ENCODE measurements around the gene GIMAP2. TPM values are rescaled to one million over a fixed set of nuclear protein-coding genes. Genes with fewer than 3 reads are reported as not detected.

The GIMAP2 gene
- polyA plus RNA-seq, 1 donor (not counting 4 experiments of a cell fraction or from before 2014, with no cell fraction given) = 3.2 TPM

GRCh38 chr7:150665896-150666295 lies 19.6 kb upstream of the GIMAP2 start:
- H3K4me1 ChIP-seq (ENCODE audit: control insufficient read depth, extremely low read depth, insufficient read depth, low read length) = no peaks in the 10 kb centered on the region
- no peak for TF ChIP-seq EZH2 (IDR thresholded peaks at IDR 0.05; ENCODE audit: low read length)
- TF ChIP-seq CTCF (optimal IDR thresholded peaks at IDR 0.05 in 1 of 3, IDR thresholded peaks at IDR 0.05 in 1 of 3, conservative IDR thresholded peaks at IDR 0.05 in 1 of 3; ENCODE audit: extremely low read depth in 1 of 3, insufficient read depth in 2 of 3, low read length in 3 of 3) = no peak
- H3K4me2 ChIP-seq (ENCODE audit: control insufficient read depth, extremely low read depth, insufficient read depth, low read depth, low read length) = no peak overlapping the region
- no peaks in the 10 kb centered on the region for H3K9me3 ChIP-seq (ENCODE audit: control insufficient read depth, low read depth, low read length)
- no peak overlapping the region for H3K27ac ChIP-seq (ENCODE audit: control insufficient read depth, insufficient read depth, low read length)
- no peaks in the 10 kb centered on the region for H4K20me1 ChIP-seq (ENCODE audit: control insufficient read depth, extremely low read depth, insufficient read depth, low read length)
- no peak overlapping the region for H3K9ac ChIP-seq (ENCODE audit: control insufficient read depth, extremely low read depth, insufficient read depth, low read length)
- H3K4me3 ChIP-seq (ENCODE audit: control insufficient read depth in 2 of 3, extremely low read depth in 1 of 3, insufficient read depth in 2 of 3, low read depth in 1 of 3, low read length in 3 of 3) = no peak overlapping the region
- no peak overlapping the region for H2AFZ ChIP-seq (ENCODE audit: control insufficient read depth, low read length)
- DNase-seq (ENCODE audit: low read depth, low spot score) = no peak
- no peaks in the 10 kb centered on the region for H3K9me1 ChIP-seq (ENCODE audit: control insufficient read depth, extremely low read depth, insufficient read depth, low read length)
- no peaks in the 10 kb centered on the region for H3K36me3 ChIP-seq (ENCODE audit: control insufficient read depth in 2 of 2, extremely low read depth in 1 of 2, insufficient read depth in 2 of 2, low read length in 2 of 2)
- no peaks in the 10 kb centered on the region for H3K27me3 ChIP-seq (ENCODE audit: control insufficient read depth, extremely low read depth, insufficient read depth, low read length)
- dilution Hi-C loops (cut with MboI; ENCODE audit: extremely low pct_ligation_motif_present, low sequenced_read_pairs) = no loop called here
- H3K79me2 ChIP-seq (ENCODE audit: control insufficient read depth, insufficient read depth, low read length) = no peaks in the 10 kb centered on the region
- FAIRE-seq = no peak

DNA sequence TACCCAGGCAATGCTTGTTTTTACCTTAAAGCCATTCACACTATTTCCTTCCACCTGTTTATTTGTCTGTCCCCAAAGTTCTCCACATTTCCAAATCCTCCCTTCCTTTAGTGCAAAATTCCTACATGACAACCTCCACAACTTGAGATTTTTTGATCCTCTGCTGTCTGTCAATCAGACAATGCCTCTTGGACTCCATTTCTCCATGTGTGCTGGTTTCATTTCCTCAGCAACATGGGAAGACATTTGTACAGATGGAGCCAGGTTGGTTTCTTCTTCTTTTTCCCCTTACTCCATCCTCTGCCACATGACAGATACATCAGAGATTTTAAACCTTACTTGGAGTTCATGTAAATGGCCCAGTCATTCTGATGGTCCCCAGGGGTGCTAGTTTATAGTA lies 19.1 kb upstream of the GIMAP2 start:
- Histone ChIP-seq H3K4me1 (ENCODE audit: control insufficient read depth, extremely low read depth, insufficient read depth, low read length) (no peaks in the 10 kb centered on the region), H3K9me1 (ENCODE audit: control insufficient read depth, extremely low read depth, insufficient read depth, low read length) (no peaks in the 10 kb centered on the region), H3K4me3 (ENCODE audit: control insufficient read depth in 2 of 3, extremely low read depth in 1 of 3, insufficient read depth in 2 of 3, low read depth in 1 of 3, low read length in 3 of 3) (no peak overlapping the region), H3K79me2 (ENCODE audit: control insufficient read depth, insufficient read depth, low read length) (no peaks in the 10 kb centered on the region), H4K20me1 (ENCODE audit: control insufficient read depth, extremely low read depth, insufficient read depth, low read length) (no peaks in the 10 kb centered on the region), H3K9me3 (ENCODE audit: control insufficient read depth, low read depth, low read length) (no peaks in the 10 kb centered on the region), H3K27me3 (ENCODE audit: control insufficient read depth, extremely low read depth, insufficient read depth, low read length) (no peaks in the 10 kb centered on the region), H3K9ac (ENCODE audit: control insufficient read depth, extremely low read depth, insufficient read depth, low read length) (no peak overlapping the region), H3K27ac (ENCODE audit: control insufficient read depth, insufficient read depth, low read length) (no peak overlapping the region), H2AFZ (ENCODE audit: control insufficient read depth, low read length) (no peak overlapping the region), H3K36me3 (ENCODE audit: control insufficient read depth in 2 of 2, extremely low read depth in 1 of 2, insufficient read depth in 2 of 2, low read length in 2 of 2) (no peaks in the 10 kb centered on the region), H3K4me2 (ENCODE audit: control insufficient read depth, extremely low read depth, insufficient read depth, low read depth, low read length) (no peak overlapping the region)
- TF ChIP-seq CTCF (optimal IDR thresholded peaks at IDR 0.05 in 1 of 3, IDR thresholded peaks at IDR 0.05 in 1 of 3, conservative IDR thresholded peaks at IDR 0.05 in 1 of 3; ENCODE audit: extremely low read depth in 1 of 3, insufficient read depth in 2 of 3, low read length in 3 of 3) (no peak), EZH2 (IDR thresholded peaks at IDR 0.05; ENCODE audit: low read length) (no peak)
- dilution Hi-C loops (cut with MboI; ENCODE audit: extremely low pct_ligation_motif_present, low sequenced_read_pairs) = no loop called here
- DNase-seq (ENCODE audit: low read depth, low spot score) = no peak
- no peak for FAIRE-seq

Data from keratinocyte (primary cell).